GM12873 (cell line): ENCODE data around the gene MPND.

Experiments
- TF ChIP-seq, protein P1 (sequence below): IDR thresholded peaks from 2 replicates; pipeline ENCODE4 v1.5.1; 2012; ENCODE audit warnings: low read depth, mild to moderate bottlenecking, moderate library complexity, low read length, control low read depth; ENCODE audit not compliant: insufficient read depth; ENCODE audit errors: missing control alignments

MPND gene

DNA sequence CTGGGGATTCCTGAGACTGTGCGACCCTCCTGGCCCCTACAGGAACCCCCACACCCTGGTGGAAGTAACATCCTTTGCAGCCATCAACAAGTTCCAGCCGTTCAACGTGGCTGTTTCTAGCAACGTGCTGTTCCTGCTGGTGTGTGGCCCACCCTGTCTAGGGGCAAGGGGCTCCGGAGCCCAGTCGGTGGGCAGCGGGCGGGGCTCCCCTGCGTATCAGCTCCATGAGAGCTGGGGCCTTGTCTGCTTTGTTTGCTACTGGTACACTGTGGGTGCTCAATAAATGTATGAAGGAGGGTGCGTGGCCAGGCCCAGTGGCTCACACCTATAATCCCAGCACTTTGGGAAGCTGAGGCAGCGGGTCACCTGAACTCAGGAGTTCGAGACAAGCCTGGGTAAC lies 10.9 kb downstream of the MPND start:
- TF ChIP-seq, protein P1, sequence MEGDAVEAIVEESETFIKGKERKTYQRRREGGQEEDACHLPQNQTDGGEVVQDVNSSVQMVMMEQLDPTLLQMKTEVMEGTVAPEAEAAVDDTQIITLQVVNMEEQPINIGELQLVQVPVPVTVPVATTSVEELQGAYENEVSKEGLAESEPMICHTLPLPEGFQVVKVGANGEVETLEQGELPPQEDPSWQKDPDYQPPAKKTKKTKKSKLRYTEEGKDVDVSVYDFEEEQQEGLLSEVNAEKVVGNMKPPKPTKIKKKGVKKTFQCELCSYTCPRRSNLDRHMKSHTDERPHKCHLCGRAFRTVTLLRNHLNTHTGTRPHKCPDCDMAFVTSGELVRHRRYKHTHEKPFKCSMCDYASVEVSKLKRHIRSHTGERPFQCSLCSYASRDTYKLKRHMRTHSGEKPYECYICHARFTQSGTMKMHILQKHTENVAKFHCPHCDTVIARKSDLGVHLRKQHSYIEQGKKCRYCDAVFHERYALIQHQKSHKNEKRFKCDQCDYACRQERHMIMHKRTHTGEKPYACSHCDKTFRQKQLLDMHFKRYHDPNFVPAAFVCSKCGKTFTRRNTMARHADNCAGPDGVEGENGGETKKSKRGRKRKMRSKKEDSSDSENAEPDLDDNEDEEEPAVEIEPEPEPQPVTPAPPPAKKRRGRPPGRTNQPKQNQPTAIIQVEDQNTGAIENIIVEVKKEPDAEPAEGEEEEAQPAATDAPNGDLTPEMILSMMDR, result no peak

DNA sequence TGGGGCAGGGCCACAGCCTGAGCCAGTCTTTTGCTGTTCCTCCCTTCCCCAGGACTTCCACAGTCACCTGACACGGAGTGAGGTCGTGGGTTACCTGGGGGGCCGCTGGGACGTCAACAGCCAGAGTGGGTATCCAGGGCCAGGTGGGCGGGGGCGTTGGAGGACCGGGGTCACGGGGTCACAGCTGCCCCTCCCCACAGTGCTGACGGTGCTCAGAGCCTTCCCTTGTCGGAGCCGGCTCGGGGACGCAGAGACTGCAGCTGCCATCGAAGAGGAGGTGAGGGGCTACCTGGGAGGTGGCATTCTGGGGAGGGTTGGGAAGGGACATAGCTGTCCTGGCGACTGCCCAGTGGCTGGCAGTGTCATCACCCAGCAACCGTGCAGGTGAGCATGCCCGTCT lies 11.5 kb downstream of the MPND start:
- TF ChIP-seq, protein P1, result no peak

DNA sequence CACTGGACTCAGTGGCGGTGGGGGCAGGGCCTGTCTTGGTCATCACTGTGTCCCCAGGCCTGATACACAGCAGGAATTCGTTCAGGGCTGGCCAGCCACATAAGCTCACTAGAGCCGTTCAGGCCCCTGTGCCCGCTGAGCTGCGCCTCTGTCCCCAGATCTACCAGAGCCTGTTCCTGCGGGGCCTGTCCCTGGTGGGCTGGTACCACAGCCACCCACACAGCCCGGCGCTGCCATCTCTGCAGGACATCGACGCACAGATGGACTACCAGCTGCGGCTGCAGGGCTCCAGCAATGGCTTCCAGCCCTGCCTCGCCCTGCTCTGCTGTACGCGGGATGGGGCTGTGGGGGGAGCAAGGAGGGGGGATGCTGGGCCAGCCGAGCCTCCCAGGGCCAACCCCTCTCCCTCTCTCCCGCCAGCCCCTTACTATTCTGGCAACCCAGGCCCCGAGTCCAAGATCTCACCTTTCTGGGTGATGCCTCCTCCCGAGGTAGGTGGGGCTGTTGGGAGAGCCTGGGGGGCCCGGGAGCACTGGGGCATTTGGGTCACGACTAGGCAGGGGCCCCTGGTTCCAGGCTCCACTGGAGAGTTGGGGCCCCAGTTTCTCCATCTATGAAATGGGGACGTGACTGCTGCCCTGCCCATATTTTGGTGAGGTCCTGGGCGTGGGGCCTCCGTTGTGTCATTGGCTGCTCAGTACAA lies 13.9 kb downstream of the MPND start:
- TF ChIP-seq, protein P1, result no peak

DNA sequence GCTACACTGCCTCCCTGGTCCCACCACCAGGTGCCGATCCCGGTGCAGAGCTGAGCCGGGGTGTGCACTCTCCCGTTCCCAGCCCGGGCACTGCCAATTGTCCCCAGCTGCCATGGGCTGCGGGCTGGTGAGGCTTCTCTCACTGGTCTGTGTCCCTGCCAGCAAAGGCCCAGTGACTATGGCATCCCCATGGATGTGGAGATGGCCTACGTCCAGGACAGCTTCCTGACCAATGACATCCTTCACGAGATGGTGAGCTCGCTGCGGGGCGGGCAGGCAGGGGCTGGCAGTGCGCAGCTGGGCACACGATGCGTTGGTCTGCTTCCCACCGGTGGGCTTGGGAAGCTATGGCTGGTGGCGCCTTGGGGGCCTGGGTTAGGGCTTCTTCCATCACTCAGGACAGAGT lies 14.6 kb downstream of the MPND start:
- TF ChIP-seq, protein P1, result no peak

DNA sequence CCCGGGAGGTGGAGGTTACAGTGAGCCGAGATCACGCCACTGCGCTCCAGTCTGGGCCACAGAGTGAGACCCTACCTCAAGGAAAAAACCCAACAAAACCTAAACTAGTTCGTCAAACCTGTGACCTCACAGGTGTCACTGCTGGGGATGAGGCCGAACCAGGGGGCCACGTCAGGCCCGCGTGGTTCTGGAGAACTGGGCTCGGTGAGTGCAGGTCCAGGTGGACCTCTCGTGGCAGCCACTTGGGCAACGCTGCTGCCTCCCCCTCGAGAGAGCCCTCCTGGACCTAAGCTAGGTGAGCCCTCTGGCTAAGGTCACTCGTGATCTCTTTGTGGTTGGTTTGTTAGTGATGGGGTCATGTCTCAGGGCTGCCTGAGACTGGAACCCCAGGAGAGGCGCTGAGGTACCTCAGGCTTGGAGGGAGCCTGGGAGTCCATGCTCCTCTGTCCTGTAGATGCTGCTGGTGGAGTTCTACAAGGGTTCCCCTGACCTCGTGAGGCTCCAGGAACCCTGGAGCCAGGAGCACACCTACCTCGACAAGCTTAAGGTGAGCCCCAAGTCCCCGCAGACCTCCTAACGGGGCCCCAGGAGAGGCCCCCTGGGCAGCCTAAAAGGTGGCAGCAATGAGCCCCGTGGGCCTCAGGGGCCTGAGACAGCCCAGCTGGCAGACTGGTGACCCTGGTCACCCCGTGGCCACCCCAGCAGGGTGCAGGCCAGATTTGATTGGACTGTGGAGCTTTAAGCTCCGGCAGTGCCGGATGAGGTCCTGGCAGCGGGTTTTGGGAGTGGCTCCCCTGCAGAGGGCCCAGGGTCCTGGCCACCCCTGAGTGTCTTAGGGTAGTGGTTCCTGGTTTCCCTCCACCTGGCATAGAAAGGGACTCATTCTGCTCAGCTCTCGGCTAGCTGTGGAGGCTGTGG lies 15.6 kb downstream of the MPND start:
- TF ChIP-seq, protein P1, result no peak

DNA sequence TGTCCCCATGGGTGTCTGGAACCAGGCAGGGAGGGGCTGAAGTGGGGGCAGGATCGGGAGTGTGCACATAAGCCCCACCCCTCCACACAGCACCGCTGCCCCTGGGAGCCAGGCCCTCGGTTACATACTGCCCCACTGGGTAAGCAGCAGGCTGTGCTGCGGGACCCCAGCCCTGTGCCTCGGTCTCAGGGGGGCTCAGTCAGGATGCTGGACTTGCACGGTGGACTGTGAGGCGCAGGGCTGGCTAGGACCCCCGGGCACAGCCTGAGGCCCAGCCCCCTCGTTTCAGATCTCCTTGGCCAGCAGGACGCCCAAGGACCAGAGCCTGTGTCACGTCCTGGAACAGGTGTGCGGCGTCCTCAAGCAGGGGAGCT lies 16.3 kb downstream of the MPND start:
- TF ChIP-seq, protein P1, result no peak

DNA sequence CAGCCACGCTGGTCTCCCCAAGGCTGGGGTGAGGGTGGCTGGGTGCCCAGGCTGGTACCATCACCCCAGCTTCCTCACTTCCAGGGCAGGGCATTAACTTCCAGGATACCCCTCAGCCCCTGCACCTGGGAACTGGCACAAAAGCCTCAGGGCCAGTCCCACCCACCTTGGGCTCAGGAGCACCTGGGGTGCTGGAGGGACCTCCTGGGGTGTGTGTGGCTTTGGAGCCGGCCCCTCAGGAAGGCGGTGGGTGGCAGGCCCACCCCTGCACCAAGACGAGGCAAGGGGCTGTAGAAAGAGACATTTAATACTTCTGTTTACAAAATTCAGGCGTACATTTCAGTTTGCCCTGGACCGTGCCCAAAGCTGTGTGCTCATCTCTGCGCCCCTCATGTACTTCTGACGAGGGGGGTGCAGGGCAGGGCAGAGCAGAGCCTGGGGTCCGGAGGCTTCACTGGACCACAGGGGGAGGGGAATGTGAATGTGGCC lies 16.8 kb downstream of the MPND start:
- TF ChIP-seq, protein P1, result no peak
